Heart left ventricle (tissue), 13 donors: ENCODE measurements around the gene SERPINB10.
A peak's percentile ranks its signal among the peaks of the same experiment; 100 is the strongest.

Experiments
- POLR2A ChIP-seq, 2 donors: fragments of 450-650 bp; IDR thresholded peaks; one replicate each; pipeline ENCODE4 v1.6.1; 2017; ENCODE audit warnings: antibody characterized with exemption in 2 of 2, mild to moderate bottlenecking in 2 of 2, moderate library complexity in 2 of 2
- TF ChIP-seq, protein P1 (sequence below), 12 donors: fragments of 200-600 bp; sonication (generic) in 4 of 12; IDR thresholded peaks; one replicate each; pipeline versions ENCODE4 v1.5.0 to v1.8.0; 2018 to 2022; ENCODE audit warnings: antibody characterized with exemption in 12 of 12, mild to moderate bottlenecking in 5 of 12
- donor health status: ischemic (EF 13 %, LVEDD 7.1; RV severe dilation, severe dysfunction).
- donor health status: DM: no; HTN: yes; CAD: no.
- donor health status: DM: no; HTN: no; CAD: no.
- donor health status: ischemic (EF 25% LVEDD 6.9; RV normal size, moderate dysfunction).
- donor health status: ischemic (EF 25% LVEDD 5.7; RV mildly dilated, moderate dysfunction).
- donor health status: ischemic (EF 35%, LVEDD 5.7; RV mildly dilated, moderate dysfunction).
- donor health status: nonischemic (EF 11% LVEDD 7.7; RV severe dilation, severe dysfunction).
- donor health status: DM: yes; HTN: yes; CAD: no.
- donor health status: PGD.
- donor health status: ischemic (EF 29% LVEDD 5.4; RV normal size, mild dysfunction).
- donor health status: nonischemic (EF 23%, LVEDD 6.1; RV moderate dilation, normal function).

DNA sequence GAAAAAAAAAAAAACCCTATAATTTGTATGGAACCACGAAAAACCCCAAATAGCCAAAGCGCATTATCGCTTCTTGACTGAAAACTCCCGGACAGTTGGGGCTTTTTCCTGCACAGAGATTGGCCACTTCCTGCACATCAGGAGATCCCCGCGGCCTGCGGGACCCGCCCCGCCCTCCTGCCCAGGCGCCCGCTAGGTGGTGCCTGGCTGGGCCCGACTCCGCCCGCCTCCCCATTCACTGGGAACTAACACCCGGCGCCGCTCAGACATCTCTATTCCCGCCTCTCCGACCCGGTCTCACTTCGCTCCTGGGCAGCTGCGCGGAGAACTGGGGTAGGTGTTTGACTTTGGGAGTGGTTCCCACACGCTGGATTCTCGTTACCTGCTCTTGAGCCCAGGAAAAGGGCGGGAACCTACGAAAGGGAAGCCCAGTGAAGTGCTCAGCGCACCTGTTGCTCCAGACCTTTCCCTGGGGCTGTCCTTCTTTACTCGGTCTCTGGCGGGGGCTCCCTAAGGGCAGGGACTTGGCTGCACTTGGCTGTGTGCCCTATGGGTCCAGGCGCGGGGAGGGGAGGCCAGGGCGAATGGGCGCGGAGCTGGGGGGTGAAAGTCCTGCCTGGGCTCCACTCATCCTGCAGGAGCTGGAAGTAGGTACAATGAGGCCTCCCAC, 41.4 kb downstream of the SERPINB10 start, which contains the start of gene HMSD:
- no peak for TF ChIP-seq POLR2A (IDR thresholded peaks at IDR 0.05)
- TF ChIP-seq, protein P1, sequence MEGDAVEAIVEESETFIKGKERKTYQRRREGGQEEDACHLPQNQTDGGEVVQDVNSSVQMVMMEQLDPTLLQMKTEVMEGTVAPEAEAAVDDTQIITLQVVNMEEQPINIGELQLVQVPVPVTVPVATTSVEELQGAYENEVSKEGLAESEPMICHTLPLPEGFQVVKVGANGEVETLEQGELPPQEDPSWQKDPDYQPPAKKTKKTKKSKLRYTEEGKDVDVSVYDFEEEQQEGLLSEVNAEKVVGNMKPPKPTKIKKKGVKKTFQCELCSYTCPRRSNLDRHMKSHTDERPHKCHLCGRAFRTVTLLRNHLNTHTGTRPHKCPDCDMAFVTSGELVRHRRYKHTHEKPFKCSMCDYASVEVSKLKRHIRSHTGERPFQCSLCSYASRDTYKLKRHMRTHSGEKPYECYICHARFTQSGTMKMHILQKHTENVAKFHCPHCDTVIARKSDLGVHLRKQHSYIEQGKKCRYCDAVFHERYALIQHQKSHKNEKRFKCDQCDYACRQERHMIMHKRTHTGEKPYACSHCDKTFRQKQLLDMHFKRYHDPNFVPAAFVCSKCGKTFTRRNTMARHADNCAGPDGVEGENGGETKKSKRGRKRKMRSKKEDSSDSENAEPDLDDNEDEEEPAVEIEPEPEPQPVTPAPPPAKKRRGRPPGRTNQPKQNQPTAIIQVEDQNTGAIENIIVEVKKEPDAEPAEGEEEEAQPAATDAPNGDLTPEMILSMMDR (IDR thresholded peaks at IDR 0.05), result peak in 7 of 12 donors; percentile 17 to 50 (median 42)
